ENCODE measurements around the gene SOSTDC1.
"Not testable (repeated sequence)": the region's sequence is repeated elsewhere in the genome, so short reads cannot be mapped to it uniquely, and the experiment has no call there.

SOSTDC1 gene, protein sequence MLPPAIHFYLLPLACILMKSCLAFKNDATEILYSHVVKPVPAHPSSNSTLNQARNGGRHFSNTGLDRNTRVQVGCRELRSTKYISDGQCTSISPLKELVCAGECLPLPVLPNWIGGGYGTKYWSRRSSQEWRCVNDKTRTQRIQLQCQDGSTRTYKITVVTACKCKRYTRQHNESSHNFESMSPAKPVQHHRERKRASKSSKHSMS

DNA sequence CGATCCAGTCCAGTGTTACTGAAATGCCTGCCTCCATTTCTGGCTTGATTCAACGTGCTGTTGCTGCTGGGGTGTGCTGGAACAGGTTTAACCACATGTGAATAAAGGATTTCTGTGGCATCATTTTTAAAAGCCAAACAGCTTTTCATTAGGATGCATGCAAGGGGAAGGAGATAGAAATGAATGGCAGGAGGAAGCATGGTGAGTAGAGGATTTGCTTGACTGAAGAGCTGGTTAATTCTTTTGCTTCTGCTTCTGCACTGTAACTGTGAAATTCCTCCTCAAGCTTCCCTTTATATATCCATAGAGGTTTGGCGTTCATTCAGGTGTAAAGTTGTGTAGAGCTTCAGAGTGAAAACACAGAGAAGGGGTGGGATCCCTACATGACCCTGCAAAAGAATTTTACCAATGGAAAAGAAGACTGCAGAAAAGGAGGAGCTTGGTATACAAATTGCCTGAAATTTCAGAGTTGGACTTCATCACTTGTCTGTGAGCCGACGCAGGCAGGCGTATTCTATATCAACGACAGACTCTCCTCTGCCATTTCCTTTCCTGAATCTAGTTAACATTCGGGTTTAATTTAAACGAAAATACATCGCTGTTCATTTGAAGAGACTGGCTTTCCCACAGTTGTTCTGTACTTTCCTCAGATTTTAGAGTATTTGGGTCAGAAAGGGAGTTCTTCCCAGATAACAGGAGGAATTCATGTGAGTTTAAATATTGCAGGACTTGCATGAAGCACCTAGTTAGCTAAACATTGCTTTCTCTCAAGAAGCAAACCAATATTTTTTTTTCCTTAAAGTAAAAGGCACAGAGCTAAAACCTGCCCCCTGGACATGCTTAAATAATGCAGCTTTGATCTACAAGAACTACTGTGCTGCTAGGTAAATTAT lies at the start of gene SOSTDC1:
TSS of gene SOSTDC1 (minus strand) at position 270 of the 893 bp plus-strand sequence. CDS start at position 200, 70 bp downstream.
- Histone ChIP-seq H3K4me1 (ENCODE audit: control insufficient read depth in 5 of 5, insufficient read depth in 5 of 5, low read length in 5 of 5) (peaks cover 0 to 4% (median 0%) of the 10 kb centered on the region in 5 donors), H3K27ac (ENCODE audit: low read depth, low read length) (no peak within 1 kb of the TSS), H3K36me3 (ENCODE audit: control insufficient read depth in 5 of 5, insufficient read depth in 5 of 5, low read length in 5 of 5) (no peaks in the 10 kb centered on the region), H3K4me3 (ENCODE audit: low read depth in 1 of 5, low read length in 5 of 5) (no peak within 1 kb of the TSS), H3K9ac (ENCODE audit: low read length in 5 of 5) (no peak within 1 kb of the TSS), H3K27me3 (ENCODE audit: control insufficient read depth in 5 of 5, insufficient read depth in 4 of 5, low read length in 5 of 5) (peaks cover 0 to 4% (median 0%) of the 10 kb centered on the region in 5 donors), H3K9me3 (ENCODE audit: control insufficient read depth in 5 of 5, low read length in 5 of 5) (no peaks in the 10 kb centered on the region)

DNA sequence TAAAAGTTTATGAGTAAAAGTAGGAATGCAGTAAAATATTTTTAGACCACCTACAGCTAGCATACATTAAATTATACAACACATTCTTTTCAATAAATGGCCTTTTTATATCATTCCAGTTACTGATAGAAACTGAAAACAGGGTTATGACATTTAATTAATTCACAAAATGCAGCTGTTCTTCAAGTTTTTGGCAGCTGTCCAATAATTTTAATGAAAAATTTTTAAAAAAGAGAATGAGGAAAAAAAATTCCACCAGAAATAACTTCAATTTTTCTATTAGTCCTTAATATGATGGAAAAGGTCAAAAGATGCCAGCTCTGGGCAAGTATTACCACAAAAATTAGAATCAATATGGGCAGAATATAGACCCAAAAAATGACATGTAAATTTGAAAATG lies 49.2 kb upstream of the SOSTDC1 start:
- Histone ChIP-seq H3K27me3 (ENCODE audit: control insufficient read depth in 5 of 5, insufficient read depth in 4 of 5, low read length in 5 of 5) (no peaks in the 10 kb centered on the region), H3K9ac (ENCODE audit: low read length in 5 of 5) (no peak overlapping the region), H3K27ac (ENCODE audit: low read depth, low read length) (no peak overlapping the region), H3K36me3 (ENCODE audit: control insufficient read depth in 5 of 5, insufficient read depth in 5 of 5, low read length in 5 of 5) (no peaks in the 10 kb centered on the region), H3K9me3 (ENCODE audit: control insufficient read depth in 5 of 5, low read length in 5 of 5) (no peaks in the 10 kb centered on the region), H3K4me3 (ENCODE audit: low read depth in 1 of 5, low read length in 5 of 5) (no peak overlapping the region), H3K4me1 (ENCODE audit: control insufficient read depth in 5 of 5, insufficient read depth in 5 of 5, low read length in 5 of 5) (no peaks in the 10 kb centered on the region)

DNA sequence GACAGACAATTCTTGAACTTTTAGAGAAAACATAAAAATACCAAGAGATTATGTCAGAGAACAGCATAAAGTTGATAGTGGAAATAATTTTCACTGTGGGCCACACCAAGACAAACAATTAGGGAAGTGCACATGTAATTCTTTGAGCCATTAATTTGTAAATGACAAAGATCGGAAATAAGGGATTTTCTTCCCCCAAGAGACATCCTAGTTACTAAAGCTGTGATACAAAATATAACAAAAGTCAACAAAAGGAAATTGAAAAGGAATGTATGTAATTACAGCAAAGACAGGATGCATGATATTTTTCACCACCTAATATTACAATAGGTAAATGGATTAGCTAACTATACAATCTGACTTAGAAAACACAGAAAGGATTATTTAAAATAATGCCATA lies 48.7 kb upstream of the SOSTDC1 start:
- Histone ChIP-seq H3K4me1 (ENCODE audit: control insufficient read depth in 5 of 5, insufficient read depth in 5 of 5, low read length in 5 of 5) (no peaks in the 10 kb centered on the region), H3K9ac (ENCODE audit: low read length in 5 of 5) (no peak overlapping the region), H3K9me3 (ENCODE audit: control insufficient read depth in 5 of 5, low read length in 5 of 5) (no peaks in the 10 kb centered on the region), H3K4me3 (ENCODE audit: low read depth in 1 of 5, low read length in 5 of 5) (no peak overlapping the region), H3K36me3 (ENCODE audit: control insufficient read depth in 5 of 5, insufficient read depth in 5 of 5, low read length in 5 of 5) (no peaks in the 10 kb centered on the region), H3K27me3 (ENCODE audit: control insufficient read depth in 5 of 5, insufficient read depth in 4 of 5, low read length in 5 of 5) (no peaks in the 10 kb centered on the region), H3K27ac (ENCODE audit: low read depth, low read length) (no peak overlapping the region)

DNA sequence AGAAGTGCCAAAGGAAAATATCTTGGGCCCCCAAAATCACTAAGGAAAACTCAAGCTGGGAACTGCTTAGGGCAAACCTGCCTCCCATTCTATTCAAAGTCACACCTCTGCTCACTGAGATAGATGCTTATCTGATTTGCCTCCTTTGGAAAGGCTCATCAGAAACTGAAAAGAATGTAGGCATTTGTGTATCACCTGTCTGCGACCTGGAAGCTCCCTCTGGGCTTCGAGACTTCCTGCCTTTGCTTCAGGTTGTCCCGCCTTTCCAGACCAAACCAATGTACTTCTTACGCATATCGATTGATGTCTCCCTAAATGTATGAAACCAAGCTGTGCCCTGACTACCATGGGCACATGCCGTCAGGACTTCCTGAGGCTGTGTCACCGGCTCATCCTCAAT lies 46.6 kb upstream of the SOSTDC1 start:
- Histone ChIP-seq H3K9me3 (ENCODE audit: control insufficient read depth in 5 of 5, low read length in 5 of 5) (peaks cover 0 to 3% (median 0%) of the 10 kb centered on the region in 5 donors), H3K4me1 (ENCODE audit: control insufficient read depth in 5 of 5, insufficient read depth in 5 of 5, low read length in 5 of 5) (no peaks in the 10 kb centered on the region), H3K36me3 (ENCODE audit: control insufficient read depth in 5 of 5, insufficient read depth in 5 of 5, low read length in 5 of 5) (no peaks in the 10 kb centered on the region), H3K9ac (ENCODE audit: low read length in 5 of 5) (no peak overlapping the region), H3K27ac (ENCODE audit: low read depth, low read length) (no peak overlapping the region), H3K27me3 (ENCODE audit: control insufficient read depth in 5 of 5, insufficient read depth in 4 of 5, low read length in 5 of 5) (no peaks in the 10 kb centered on the region), H3K4me3 (ENCODE audit: low read depth in 1 of 5, low read length in 5 of 5) (no peak overlapping the region)

DNA sequence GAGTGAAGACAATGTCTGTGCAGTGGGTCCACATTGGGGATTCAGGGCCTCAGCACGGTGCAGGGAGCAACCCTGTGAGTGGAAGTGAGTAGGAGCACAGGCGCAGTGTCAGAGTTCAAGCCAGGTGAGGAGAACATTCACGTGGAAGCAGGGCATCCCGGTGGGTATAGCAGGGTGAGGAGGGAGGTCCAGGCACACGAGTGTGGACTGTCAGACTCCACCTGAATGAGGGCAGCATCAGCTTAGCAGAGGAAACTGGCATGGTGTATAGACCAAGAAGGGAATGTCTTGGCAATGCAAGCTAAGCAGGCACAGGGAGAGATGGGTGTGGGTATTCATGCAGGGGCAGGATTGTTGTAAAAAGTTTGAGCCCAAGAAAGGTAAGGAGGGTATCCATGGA lies 45.8 kb upstream of the SOSTDC1 start:
- H3K4me3 ChIP-seq (ENCODE audit: low read depth in 1 of 5, low read length in 5 of 5), result no peak overlapping the region
- no peaks in the 10 kb centered on the region for H3K27me3 ChIP-seq (ENCODE audit: control insufficient read depth in 5 of 5, insufficient read depth in 4 of 5, low read length in 5 of 5)
- H3K9ac ChIP-seq (ENCODE audit: low read length in 5 of 5), result no peak overlapping the region
- no peak overlapping the region for H3K27ac ChIP-seq (ENCODE audit: low read depth, low read length)
- no peaks in the 10 kb centered on the region for H3K4me1 ChIP-seq (ENCODE audit: control insufficient read depth in 5 of 5, insufficient read depth in 5 of 5, low read length in 5 of 5)
- H3K9me3 ChIP-seq (ENCODE audit: control insufficient read depth in 5 of 5, low read length in 5 of 5), result peaks cover 0 to 3% (median 0%) of the 10 kb centered on the region in 5 donors
- no peaks in the 10 kb centered on the region for H3K36me3 ChIP-seq (ENCODE audit: control insufficient read depth in 5 of 5, insufficient read depth in 5 of 5, low read length in 5 of 5)

DNA sequence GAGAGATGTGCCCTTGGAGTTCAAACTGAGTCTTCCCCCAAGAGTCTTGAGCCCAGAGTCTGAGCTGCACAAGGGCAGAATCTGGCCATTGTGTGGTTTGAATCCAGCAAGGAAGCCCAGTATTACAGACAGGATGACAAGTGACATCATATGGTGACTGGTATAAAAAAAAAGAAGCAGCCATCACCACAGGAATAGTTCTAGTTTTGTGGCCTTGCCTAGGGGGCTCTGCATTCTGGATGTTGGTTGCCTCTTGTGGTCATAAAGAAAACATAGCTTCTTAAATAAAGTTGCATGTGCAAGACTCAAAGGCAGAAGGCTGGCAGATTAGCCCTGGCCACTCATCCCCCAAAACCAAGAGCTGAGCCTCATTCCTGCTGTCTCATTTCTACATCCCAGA lies 44.3 kb upstream of the SOSTDC1 start:
- Histone ChIP-seq H3K4me1 (ENCODE audit: control insufficient read depth in 5 of 5, insufficient read depth in 5 of 5, low read length in 5 of 5) (no peaks in the 10 kb centered on the region), H3K36me3 (ENCODE audit: control insufficient read depth in 5 of 5, insufficient read depth in 5 of 5, low read length in 5 of 5) (no peaks in the 10 kb centered on the region), H3K27me3 (ENCODE audit: control insufficient read depth in 5 of 5, insufficient read depth in 4 of 5, low read length in 5 of 5) (no peaks in the 10 kb centered on the region), H3K4me3 (ENCODE audit: low read depth in 1 of 5, low read length in 5 of 5) (no peak overlapping the region), H3K9me3 (ENCODE audit: control insufficient read depth in 5 of 5, low read length in 5 of 5) (peaks cover 0 to 3% (median 0%) of the 10 kb centered on the region in 5 donors), H3K9ac (ENCODE audit: low read length in 5 of 5) (no peak overlapping the region), H3K27ac (ENCODE audit: low read depth, low read length) (no peak overlapping the region)

DNA sequence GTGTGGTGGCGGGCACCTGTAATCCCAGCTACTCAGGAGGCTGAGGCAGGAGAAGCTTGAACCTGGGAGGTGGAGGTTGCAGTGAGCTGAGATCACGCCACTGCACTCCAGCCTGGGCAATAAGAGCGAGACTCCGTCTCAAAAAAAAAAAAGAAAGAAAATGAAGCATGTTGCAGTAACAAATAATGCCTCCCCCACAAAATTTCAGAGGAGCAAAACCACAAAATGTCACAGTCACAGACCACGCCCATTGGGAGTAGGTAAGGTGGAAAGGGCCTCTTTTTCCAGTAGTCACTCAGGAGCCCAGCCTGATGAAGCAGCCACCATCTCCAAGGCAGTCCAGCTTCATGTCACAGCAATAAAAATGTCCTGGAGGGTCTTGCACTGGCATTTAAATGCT lies 40.9 kb upstream of the SOSTDC1 start:
- not testable (repeated sequence) for H3K9ac ChIP-seq (ENCODE audit: low read length in 5 of 5); H3K27me3 ChIP-seq (ENCODE audit: control insufficient read depth in 5 of 5, insufficient read depth in 4 of 5, low read length in 5 of 5); H3K27ac ChIP-seq (ENCODE audit: low read depth, low read length); H3K4me3 ChIP-seq (ENCODE audit: low read depth in 1 of 5, low read length in 5 of 5); H3K4me1 ChIP-seq (ENCODE audit: control insufficient read depth in 5 of 5, insufficient read depth in 5 of 5, low read length in 5 of 5); H3K9me3 ChIP-seq (ENCODE audit: control insufficient read depth in 5 of 5, low read length in 5 of 5); H3K36me3 ChIP-seq (ENCODE audit: control insufficient read depth in 5 of 5, insufficient read depth in 5 of 5, low read length in 5 of 5)

DNA sequence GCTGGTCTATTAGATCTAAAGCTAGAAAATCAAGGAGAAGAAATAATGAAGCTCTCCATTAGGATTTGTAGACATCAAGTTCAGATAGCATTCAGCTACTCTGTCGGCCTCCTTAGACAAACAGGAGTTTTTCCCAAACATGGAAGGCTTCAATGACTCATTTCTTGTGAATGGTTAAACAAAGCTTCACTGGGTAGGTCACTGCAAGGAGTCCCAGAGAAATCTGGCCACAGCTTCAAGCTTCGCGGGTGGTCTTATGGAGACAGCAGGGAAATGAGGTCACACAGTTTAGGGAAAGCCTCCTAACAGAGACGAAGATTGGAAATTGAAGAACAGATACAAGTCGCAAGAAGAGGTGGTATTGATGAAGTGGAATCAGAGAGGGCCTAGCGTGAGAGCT lies 38.5 kb upstream of the SOSTDC1 start:
- Histone ChIP-seq H3K27me3 (ENCODE audit: control insufficient read depth in 5 of 5, insufficient read depth in 4 of 5, low read length in 5 of 5) (no peaks in the 10 kb centered on the region), H3K4me1 (ENCODE audit: control insufficient read depth in 5 of 5, insufficient read depth in 5 of 5, low read length in 5 of 5) (no peaks in the 10 kb centered on the region), H3K9ac (ENCODE audit: low read length in 5 of 5) (no peak overlapping the region), H3K36me3 (ENCODE audit: control insufficient read depth in 5 of 5, insufficient read depth in 5 of 5, low read length in 5 of 5) (no peaks in the 10 kb centered on the region), H3K27ac (ENCODE audit: low read depth, low read length) (no peak overlapping the region), H3K4me3 (ENCODE audit: low read depth in 1 of 5, low read length in 5 of 5) (no peak overlapping the region), H3K9me3 (ENCODE audit: control insufficient read depth in 5 of 5, low read length in 5 of 5) (peaks cover 0 to 3% (median 0%) of the 10 kb centered on the region in 5 donors)

DNA sequence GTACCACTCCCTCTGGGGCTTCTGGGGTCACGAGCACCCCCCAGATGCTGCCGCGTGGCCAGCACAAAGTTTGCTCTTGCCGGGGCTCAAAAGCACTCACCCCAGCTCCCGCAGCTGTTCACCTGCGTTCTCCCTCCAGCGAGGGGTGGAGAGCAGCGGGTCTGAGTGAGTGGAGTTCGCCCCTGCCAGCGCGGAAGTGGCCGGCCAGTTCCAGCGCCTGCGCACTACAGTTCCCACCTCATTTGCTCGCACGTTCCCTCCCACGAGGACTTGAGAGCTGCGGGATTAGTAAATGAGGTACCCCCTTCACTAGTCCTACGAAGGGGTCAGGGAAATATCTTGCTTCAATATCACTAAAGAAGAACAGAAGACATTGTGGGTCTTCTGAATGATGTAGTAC lies 36.8 kb upstream of the SOSTDC1 start:
- no peaks in the 10 kb centered on the region for H3K27me3 ChIP-seq (ENCODE audit: control insufficient read depth in 5 of 5, insufficient read depth in 4 of 5, low read length in 5 of 5)
- no peaks in the 10 kb centered on the region for H3K36me3 ChIP-seq (ENCODE audit: control insufficient read depth in 5 of 5, insufficient read depth in 5 of 5, low read length in 5 of 5)
- no peak overlapping the region for H3K4me3 ChIP-seq (ENCODE audit: low read depth in 1 of 5, low read length in 5 of 5)
- no peak overlapping the region for H3K27ac ChIP-seq (ENCODE audit: low read depth, low read length)
- no peaks in the 10 kb centered on the region for H3K4me1 ChIP-seq (ENCODE audit: control insufficient read depth in 5 of 5, insufficient read depth in 5 of 5, low read length in 5 of 5)
- no peaks in the 10 kb centered on the region for H3K9me3 ChIP-seq (ENCODE audit: control insufficient read depth in 5 of 5, low read length in 5 of 5)
- no peak overlapping the region for H3K9ac ChIP-seq (ENCODE audit: low read length in 5 of 5)

DNA sequence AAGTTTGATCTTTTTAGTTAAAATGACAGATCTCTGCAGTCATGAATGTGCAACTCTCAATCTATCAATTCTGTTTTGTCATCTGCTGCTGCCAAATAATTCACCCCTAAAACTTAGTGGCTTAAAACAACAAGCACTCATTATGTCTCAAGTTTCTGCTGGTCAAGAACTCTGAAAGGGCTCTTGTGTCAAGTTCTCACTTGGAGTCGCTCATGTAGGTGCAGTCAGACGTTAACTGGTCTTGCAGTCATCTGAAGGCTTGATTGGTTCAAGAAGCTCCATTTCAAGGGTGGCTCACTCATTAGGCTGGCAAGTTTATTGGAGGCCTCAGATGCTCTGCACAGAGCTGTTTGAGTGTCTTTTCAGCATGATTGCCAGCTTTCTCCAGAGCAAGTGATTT lies 32.6 kb upstream of the SOSTDC1 start:
- no peaks in the 10 kb centered on the region for H3K27me3 ChIP-seq (ENCODE audit: control insufficient read depth in 5 of 5, insufficient read depth in 4 of 5, low read length in 5 of 5)
- H3K36me3 ChIP-seq (ENCODE audit: control insufficient read depth in 5 of 5, insufficient read depth in 5 of 5, low read length in 5 of 5), result no peaks in the 10 kb centered on the region
- H3K4me3 ChIP-seq (ENCODE audit: low read depth in 1 of 5, low read length in 5 of 5), result no peak overlapping the region

More for the DNA sequence above, 32.6 kb upstream of the SOSTDC1 start:
- Histone ChIP-seq H3K9me3 (ENCODE audit: control insufficient read depth in 5 of 5, low read length in 5 of 5) (no peaks in the 10 kb centered on the region), H3K27ac (ENCODE audit: low read depth, low read length) (no peak overlapping the region), H3K4me1 (ENCODE audit: control insufficient read depth in 5 of 5, insufficient read depth in 5 of 5, low read length in 5 of 5) (no peaks in the 10 kb centered on the region), H3K9ac (ENCODE audit: low read length in 5 of 5) (no peak overlapping the region)
